ENCODE results near the gene BTK.

The BTK gene

GRCh38 chrX:101398694-101399093 is 12.7 kb upstream of the BTK start:
- no peaks in the 10 kb centered on the region for H3K27me3 ChIP-seq (ENCODE audit: insufficient read depth, poor library complexity, severe bottlenecking)
- TF ChIP-seq POLR2AphosphoS5 (IDR thresholded peaks at IDR 0.05; ENCODE audit: low read depth) = no peak
- no peak for TF ChIP-seq SPI1 (IDR thresholded peaks at IDR 0.05; ENCODE audit: borderline replicate concordance, low read depth)
- TF ChIP-seq CTCF (IDR thresholded peaks at IDR 0.05; ENCODE audit: insufficient read depth, low read length) = no peak
- TF ChIP-seq, protein P1, sequence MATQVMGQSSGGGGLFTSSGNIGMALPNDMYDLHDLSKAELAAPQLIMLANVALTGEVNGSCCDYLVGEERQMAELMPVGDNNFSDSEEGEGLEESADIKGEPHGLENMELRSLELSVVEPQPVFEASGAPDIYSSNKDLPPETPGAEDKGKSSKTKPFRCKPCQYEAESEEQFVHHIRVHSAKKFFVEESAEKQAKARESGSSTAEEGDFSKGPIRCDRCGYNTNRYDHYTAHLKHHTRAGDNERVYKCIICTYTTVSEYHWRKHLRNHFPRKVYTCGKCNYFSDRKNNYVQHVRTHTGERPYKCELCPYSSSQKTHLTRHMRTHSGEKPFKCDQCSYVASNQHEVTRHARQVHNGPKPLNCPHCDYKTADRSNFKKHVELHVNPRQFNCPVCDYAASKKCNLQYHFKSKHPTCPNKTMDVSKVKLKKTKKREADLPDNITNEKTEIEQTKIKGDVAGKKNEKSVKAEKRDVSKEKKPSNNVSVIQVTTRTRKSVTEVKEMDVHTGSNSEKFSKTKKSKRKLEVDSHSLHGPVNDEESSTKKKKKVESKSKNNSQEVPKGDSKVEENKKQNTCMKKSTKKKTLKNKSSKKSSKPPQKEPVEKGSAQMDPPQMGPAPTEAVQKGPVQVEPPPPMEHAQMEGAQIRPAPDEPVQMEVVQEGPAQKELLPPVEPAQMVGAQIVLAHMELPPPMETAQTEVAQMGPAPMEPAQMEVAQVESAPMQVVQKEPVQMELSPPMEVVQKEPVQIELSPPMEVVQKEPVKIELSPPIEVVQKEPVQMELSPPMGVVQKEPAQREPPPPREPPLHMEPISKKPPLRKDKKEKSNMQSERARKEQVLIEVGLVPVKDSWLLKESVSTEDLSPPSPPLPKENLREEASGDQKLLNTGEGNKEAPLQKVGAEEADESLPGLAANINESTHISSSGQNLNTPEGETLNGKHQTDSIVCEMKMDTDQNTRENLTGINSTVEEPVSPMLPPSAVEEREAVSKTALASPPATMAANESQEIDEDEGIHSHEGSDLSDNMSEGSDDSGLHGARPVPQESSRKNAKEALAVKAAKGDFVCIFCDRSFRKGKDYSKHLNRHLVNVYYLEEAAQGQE (IDR thresholded peaks at IDR 0.05; ENCODE audit: insufficient replicate concordance, low read depth) = no peak
- no peak for TF ChIP-seq GABPA (IDR thresholded peaks at IDR 0.05; ENCODE audit: low read depth)

DNA sequence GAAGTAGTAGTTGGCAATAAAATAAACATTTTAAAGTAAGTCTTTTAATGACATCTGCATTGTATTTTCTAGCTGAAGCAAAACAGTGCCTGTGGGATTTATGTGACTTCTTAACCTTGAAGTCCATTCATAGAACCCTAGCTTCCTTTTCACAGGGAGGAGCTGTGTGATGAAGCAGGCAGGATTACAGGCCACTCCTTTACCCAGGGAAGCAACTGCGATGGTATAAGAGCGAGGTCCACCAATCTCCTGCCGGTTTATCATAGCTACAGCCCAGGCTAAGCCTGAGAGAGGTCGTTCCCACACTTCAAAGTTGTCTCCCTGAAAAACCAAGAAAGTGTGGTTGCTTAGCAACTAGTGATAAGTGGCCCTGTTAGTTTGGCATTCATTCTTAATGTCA is 11.8 kb upstream of the BTK start:
- H3K27ac ChIP-seq (replicated peaks) = no peak overlapping the region
- no peaks in the 10 kb centered on the region for H3K27me3 ChIP-seq (ENCODE audit: insufficient read depth, poor library complexity, severe bottlenecking)
- TF ChIP-seq SPI1 (IDR thresholded peaks at IDR 0.05; ENCODE audit: borderline replicate concordance, low read depth) = no peak
- DNase-seq (ENCODE audit: low read depth in 1 of 2, low spot score in 1 of 2) = no peak
- H3K4me3 ChIP-seq (replicated peaks; ENCODE audit: insufficient read depth, low read length) = no peak overlapping the region

More at GRCh38 chrX:101398694-101399093, 12.7 kb upstream of the BTK start:
- no peak for DNase-seq (ENCODE audit: low read depth in 1 of 2, low spot score in 1 of 2)
- no peak overlapping the region for H3K27ac ChIP-seq (replicated peaks)
- no peak overlapping the region for H3K4me3 ChIP-seq (replicated peaks; ENCODE audit: insufficient read depth, low read length)

DNA sequence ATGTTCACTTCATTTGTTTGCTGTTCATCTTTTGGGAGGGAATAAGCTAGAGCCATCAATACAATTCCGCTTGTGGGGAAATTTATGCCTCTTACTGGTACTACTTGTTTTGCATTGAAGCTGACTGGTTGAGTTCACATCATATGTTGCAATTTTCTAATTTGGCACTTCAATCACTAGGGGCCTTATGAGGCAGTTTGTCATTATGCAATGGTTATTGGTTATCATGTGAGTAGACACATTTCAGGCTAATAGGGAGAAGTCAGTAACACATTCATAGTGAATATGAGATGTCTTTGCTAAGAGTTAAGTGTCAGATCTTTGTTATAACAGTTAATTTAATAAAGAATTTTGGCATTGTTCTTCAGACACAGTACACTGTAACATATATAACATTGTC is 9.8 kb upstream of the BTK start:
- no peak for TF ChIP-seq CTCF (IDR thresholded peaks at IDR 0.05; ENCODE audit: insufficient read depth, low read length)
- TF ChIP-seq, protein P1 (IDR thresholded peaks at IDR 0.05; ENCODE audit: insufficient replicate concordance, low read depth) = no peak
- no peak for TF ChIP-seq SPI1 (IDR thresholded peaks at IDR 0.05; ENCODE audit: borderline replicate concordance, low read depth)
- no peak for TF ChIP-seq GABPA (IDR thresholded peaks at IDR 0.05; ENCODE audit: low read depth)
- no peak; the same call in 1 of the 2 replicates for TF ChIP-seq POLR2AphosphoS5 (IDR thresholded peaks at IDR 0.05; ENCODE audit: low read depth)
- peak; percentile 33 to 59 for DNase-seq (ENCODE audit: low read depth in 1 of 2, low spot score in 1 of 2)
- Histone ChIP-seq H3K27ac (replicated peaks) (peak overlapping the region; percentile 58), H3K27me3 (ENCODE audit: insufficient read depth, poor library complexity, severe bottlenecking) (no peaks in the 10 kb centered on the region), H3K4me3 (replicated peaks; ENCODE audit: insufficient read depth, low read length) (no peak overlapping the region)

GRCh38 chrX:101394372-101394771 is 8.4 kb upstream of the BTK start:
- H3K27me3 ChIP-seq (ENCODE audit: insufficient read depth, poor library complexity, severe bottlenecking) = no peaks in the 10 kb centered on the region
- TF ChIP-seq SPI1 (IDR thresholded peaks at IDR 0.05; ENCODE audit: borderline replicate concordance, low read depth) (no peak), POLR2AphosphoS5 (IDR thresholded peaks at IDR 0.05; ENCODE audit: low read depth) (peak; percentile 8; the same call in 1 of the 2 replicates)
- no peak for DNase-seq (ENCODE audit: low read depth in 1 of 2, low spot score in 1 of 2)
- H3K27ac ChIP-seq (replicated peaks) = no peak overlapping the region; the same call in 1 of the 2 replicates
- no peak overlapping the region for H3K4me3 ChIP-seq (replicated peaks; ENCODE audit: insufficient read depth, low read length)
